Measurements from ENCODE around the gene VPREB3.

Gene VPREB3

GRCh38 chr22:23787600-23787896, 33.3 kb upstream of the VPREB3 start:
- TF ChIP-seq FOXP2 (optimal IDR thresholded peaks at IDR 0.05; ENCODE audit: borderline replicate concordance, extremely low read depth, extremely low read length, insufficient read depth) (no peak), SIN3A (IDR thresholded peaks at IDR 0.05; ENCODE audit: borderline replicate concordance, insufficient read depth, low read length) (no peak), REST (IDR thresholded peaks at IDR 0.05; ENCODE audit: insufficient read depth in 1 of 2, low read depth in 2 of 2, low read length in 2 of 2) (no peak), TAF1 (IDR thresholded peaks at IDR 0.05; ENCODE audit: borderline replicate concordance, insufficient read depth, low read length) (no peak), POLR2AphosphoS5 (IDR thresholded peaks at IDR 0.05; ENCODE audit: low read depth, low read length) (no peak)

- TF ChIP-seq FOXP2 (optimal IDR thresholded peaks at IDR 0.05; ENCODE audit: borderline replicate concordance, extremely low read depth, extremely low read length, insufficient read depth) (peak; percentile 66), REST (IDR thresholded peaks at IDR 0.05; ENCODE audit: insufficient read depth in 1 of 2, low read depth in 2 of 2, low read length in 2 of 2) (no peak), TAF1 (IDR thresholded peaks at IDR 0.05; ENCODE audit: borderline replicate concordance, insufficient read depth, low read length) (peak; percentile 49; the same call in 1 of the 2 replicates), SIN3A (IDR thresholded peaks at IDR 0.05; ENCODE audit: borderline replicate concordance, insufficient read depth, low read length) (peak; percentile 23; the same call in 1 of the 2 replicates), POLR2AphosphoS5 (IDR thresholded peaks at IDR 0.05; ENCODE audit: low read depth, low read length) (peak; percentile 73)
Measured at GRCh38 chr22:23786752-23787599, 32.8 kb upstream of the VPREB3 start, which contains the start of gene SMARCB1. TSS of gene SMARCB1 (plus strand) at chr22:23786966. CDS start at chr22:23787170, 204 bp downstream.

GRCh38 chr22:23786261-23786710, 32.1 kb upstream of the VPREB3 start:
- TF ChIP-seq TAF1 (IDR thresholded peaks at IDR 0.05; ENCODE audit: borderline replicate concordance, insufficient read depth, low read length), result no peak
- no peak for TF ChIP-seq POLR2AphosphoS5 (IDR thresholded peaks at IDR 0.05; ENCODE audit: low read depth, low read length)
- no peak for TF ChIP-seq FOXP2 (optimal IDR thresholded peaks at IDR 0.05; ENCODE audit: borderline replicate concordance, extremely low read depth, extremely low read length, insufficient read depth)
- TF ChIP-seq SIN3A (IDR thresholded peaks at IDR 0.05; ENCODE audit: borderline replicate concordance, insufficient read depth, low read length), result no peak
- TF ChIP-seq REST (IDR thresholded peaks at IDR 0.05; ENCODE audit: insufficient read depth in 1 of 2, low read depth in 2 of 2, low read length in 2 of 2), result no peak

- TF ChIP-seq TAF1 (IDR thresholded peaks at IDR 0.05; ENCODE audit: borderline replicate concordance, insufficient read depth, low read length) (no peak), SIN3A (IDR thresholded peaks at IDR 0.05; ENCODE audit: borderline replicate concordance, insufficient read depth, low read length) (no peak), POLR2AphosphoS5 (IDR thresholded peaks at IDR 0.05; ENCODE audit: low read depth, low read length) (no peak), FOXP2 (optimal IDR thresholded peaks at IDR 0.05; ENCODE audit: borderline replicate concordance, extremely low read depth, extremely low read length, insufficient read depth) (no peak), REST (IDR thresholded peaks at IDR 0.05; ENCODE audit: insufficient read depth in 1 of 2, low read depth in 2 of 2, low read length in 2 of 2) (no peak)
Measured at GRCh38 chr22:23784215-23784732, 30.0 kb upstream of the VPREB3 start.
